GM19193 (cell line): Measurements from ENCODE around the gene LTBP2.

Experiments used
- POLR2A ChIP-seq: IDR thresholded peaks from 4 replicates; pipeline ENCODE4 v1.6.1; 2011; ENCODE audit not compliant: insufficient read depth, insufficient read length; ENCODE audit errors: extremely low read depth

LTBP2 gene

GRCh38 chr14:74647061-74647677 is 35.1 kb upstream of the LTBP2 start:
- no peak for TF ChIP-seq POLR2A

DNA sequence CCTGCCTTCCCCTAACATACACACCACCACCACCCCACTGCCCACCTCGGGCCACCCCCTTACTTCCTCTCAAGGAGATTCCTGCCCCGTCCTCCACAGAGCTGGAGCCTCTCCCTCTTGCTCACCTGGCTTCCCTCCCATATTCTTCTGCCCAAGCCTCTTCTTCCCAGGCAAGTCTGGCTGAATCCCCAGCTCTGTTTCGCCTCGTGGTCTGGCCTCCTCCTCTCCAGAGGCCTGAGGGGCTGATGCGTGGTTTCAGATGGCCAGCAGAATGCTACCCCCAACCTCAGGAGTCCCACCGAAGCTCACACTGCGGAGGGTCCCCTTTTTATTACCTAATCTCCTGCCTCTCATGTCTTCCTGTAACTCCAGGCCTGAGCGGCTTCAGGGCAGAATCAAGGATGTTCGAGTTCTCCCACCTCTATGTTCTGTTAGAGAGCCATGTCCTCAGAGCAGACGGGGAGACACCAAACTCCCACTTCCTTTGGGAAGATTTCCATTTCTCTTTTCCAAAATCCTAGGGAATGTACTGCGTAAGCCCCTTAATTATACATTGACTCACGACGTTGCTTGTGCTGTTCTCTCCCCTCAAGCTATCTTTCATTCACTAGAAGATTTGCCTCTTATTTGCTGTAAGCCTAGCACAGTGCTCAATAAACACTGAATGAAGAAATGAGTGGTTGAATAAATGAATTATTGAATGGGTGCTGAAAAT is 33.9 kb upstream of the LTBP2 start:
- no peak for TF ChIP-seq POLR2A

- no peak for TF ChIP-seq POLR2A
These were observed 33.2 kb upstream of the LTBP2 start for GRCh38 chr14:74645244-74645643.

DNA sequence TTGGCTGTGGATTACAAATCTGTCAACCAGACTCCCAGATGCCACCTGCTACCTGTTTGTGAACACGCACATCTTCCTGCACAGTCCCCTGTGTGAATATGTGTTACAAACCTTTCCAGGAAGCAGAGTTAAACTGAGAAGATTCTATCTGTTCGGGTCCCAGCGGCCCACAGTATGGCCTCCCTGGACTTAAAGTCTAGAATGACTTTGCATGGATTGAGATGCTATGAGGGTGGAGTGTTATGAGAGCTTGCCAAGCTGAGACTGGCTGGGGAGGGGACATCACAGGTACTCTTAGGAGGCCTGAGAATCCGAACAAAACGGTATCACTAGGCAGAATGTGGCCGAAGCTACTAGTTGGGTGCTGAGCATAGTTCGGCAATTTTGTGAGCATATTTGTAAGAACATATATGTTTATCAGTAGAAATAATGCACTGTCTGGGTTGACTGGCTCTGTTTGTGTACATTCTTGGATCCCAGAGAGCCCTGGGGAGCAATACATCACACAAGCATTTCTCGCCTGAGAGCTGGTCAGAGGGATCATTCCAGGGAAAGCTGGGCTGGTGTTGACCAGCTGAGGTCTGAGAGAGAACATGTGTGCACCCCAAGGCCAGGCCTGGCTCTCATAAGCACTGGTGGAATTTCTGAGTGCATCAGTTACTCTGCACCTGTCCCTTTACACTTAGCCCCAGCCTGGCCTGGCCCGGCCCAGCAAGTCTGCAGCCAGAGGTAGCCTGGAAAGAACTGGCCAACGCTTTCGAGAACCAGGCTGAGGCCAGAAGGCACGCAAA is 29.8 kb upstream of the LTBP2 start:
- TF ChIP-seq POLR2A = no peak

DNA sequence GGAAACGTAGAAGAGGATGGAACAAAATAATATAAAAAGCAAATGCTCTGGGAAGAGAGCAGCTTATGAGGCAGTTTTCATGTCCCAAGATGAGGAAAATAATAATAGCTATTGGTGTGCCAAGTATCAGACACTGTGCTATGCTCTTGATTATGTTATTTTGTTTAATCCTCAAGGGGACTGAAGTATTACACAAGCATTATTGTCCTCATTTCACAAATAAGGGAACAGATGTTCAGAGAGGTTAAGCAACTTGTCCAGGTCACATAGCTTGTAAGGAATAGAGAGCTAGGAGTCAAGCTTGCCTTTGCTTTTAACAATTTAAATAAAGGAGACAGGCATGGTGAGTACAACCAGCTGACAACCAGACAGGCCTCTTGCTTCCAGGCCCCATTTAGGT is 26.9 kb upstream of the LTBP2 start:
- TF ChIP-seq POLR2A = no peak

GRCh38 chr14:74638066-74638465 is 26.0 kb upstream of the LTBP2 start:
- TF ChIP-seq POLR2A = no peak

DNA sequence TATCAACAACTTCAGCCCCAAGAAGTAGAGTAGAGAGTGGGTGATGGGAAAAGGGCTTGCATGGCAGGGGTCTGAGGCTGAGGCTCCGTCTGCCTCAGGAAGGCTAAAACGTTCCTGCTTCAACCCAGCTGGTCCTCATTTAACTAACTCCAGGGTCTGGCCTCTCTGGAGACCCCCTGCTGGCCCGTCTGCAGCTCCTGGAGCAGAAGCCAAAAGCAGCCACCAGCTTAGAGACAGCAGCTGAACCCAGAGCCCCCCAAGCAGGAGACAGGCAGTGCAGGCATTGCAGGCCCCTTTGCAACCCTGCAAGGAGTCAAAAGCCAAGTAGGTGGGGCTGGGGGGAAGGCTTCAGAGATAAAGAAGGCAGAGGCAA is 25.1 kb upstream of the LTBP2 start:
- no peak for TF ChIP-seq POLR2A

DNA sequence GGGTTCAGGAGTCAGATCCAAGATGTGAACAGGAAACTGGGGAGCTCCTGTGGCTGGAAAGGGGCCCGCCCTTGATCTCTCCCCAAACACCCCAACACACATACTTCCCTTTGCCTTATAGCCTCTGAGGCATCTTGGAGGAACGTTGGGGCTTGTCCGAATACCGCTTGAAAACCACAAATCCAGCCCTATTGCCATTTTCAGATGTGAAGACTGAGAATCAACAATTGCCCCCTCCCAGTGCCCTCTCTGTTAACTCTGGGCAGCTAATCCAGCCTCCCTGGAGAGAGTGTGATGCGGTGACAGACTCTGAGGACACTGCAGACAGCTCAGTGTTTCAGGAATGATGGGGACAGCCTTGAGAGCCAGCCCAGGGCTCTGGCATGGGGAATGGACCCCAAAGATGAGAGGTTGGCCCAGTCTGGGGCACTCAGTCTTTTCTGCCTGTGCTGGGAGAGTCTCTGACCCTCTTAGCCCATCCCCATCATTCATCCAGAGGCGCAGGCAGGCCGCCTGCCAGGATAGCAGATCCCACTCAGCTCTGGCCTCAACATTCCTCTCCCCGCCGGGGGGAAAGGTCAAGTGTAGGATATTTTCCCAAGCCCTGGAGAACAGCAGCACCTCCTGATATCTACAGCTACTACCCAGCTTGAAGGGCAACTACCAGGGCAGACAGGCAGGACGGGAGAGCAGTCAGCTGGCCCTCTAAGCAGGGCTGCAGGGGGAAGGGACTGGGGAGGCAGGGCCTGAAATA is 24.6 kb upstream of the LTBP2 start:
- no peak for TF ChIP-seq POLR2A

DNA sequence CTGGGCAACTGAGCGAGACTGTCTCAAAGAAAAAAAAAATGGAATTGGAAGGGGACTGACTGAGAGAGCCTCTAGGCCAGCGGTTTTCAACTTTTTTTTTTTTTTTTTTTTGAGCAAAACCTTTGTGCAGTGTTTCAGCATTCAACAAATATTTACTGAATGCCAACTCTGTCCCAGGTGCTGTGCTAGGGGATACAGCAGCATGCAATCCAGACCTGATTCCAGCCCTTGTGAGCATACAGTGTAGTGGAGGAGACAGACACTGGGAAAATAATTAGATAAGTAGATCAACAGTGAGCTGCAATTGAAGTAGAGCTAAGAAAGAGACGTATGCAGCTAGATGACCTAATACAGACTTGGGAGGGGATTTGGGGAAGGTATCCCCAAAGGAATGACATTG is 23.8 kb upstream of the LTBP2 start:
- no peak for TF ChIP-seq POLR2A

GRCh38 chr14:74634964-74635363 is 22.9 kb upstream of the LTBP2 start:
- TF ChIP-seq POLR2A = no peak

- TF ChIP-seq POLR2A = no peak
These were observed 22.4 kb upstream of the LTBP2 start for GRCh38 chr14:74634481-74634880.

GRCh38 chr14:74630881-74631690 is 19.0 kb upstream of the LTBP2 start:
- no peak for TF ChIP-seq POLR2A

- no peak for TF ChIP-seq POLR2A
These were observed 16.4 kb upstream of the LTBP2 start for GRCh38 chr14:74628418-74628817.

- no peak for TF ChIP-seq POLR2A
These were observed 15.0 kb upstream of the LTBP2 start for GRCh38 chr14:74627076-74627475.
